Measurements from ENCODE around the gene DPYD.

The DPYD gene

DNA sequence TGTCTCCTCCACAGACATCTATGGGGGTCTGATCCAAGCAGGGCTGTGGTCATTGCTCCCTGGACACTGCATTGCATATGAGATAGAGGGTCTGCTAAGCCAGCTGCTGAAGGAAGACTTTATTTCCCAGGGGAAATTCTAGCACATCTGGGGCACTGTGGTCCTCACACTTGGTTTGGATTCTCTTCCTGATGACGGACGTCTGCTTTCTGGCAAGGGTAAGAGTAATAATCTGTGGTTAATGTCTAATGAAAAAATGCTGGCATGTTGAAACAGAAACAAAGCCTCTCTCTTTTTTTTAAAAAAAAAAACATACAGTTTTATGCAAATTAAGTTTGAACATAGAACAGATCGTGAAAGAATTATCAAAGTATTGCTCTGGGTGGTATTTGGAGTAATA lies 553.9 kb downstream of the DPYD start:
- no peak for TF ChIP-seq CTCF (IDR thresholded peaks at IDR 0.05; ENCODE audit: extremely low read depth, missing control alignments)
- no peak for DNase-seq (ENCODE audit: low spot score)

DNA sequence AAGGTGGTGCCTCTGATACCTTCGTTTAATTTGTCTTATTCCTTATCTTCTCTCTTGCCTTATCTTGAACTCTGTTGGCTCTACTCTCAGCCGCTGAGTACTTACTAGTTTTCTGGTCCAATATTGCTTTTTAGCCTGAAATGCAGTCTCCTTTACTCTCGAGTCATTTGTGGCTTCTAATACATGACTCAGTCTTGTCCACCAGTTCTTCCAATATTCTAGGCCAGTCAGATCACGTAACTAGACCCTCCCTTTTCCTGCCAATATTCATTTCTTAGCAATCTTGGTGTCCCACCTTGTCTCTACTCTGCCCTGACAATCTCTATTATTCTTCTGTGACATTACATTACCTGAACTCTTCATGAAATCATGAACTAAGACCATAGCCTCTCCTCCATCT lies 555.8 kb downstream of the DPYD start:
- DNase-seq (ENCODE audit: low spot score) = no peak

GRCh38 chr1:97364086-97364485 lies 556.7 kb downstream of the DPYD start:
- no peak for DNase-seq (ENCODE audit: low spot score)
- no peak for TF ChIP-seq CTCF (IDR thresholded peaks at IDR 0.05; ENCODE audit: extremely low read depth, missing control alignments)

More for the DNA sequence above, 555.8 kb downstream of the DPYD start:
- TF ChIP-seq CTCF (IDR thresholded peaks at IDR 0.05; ENCODE audit: extremely low read depth, missing control alignments) = no peak

GRCh38 chr1:97356309-97356708 lies 564.5 kb downstream of the DPYD start:
- no peak for TF ChIP-seq CTCF (IDR thresholded peaks at IDR 0.05; ENCODE audit: extremely low read depth, missing control alignments)
- no peak for DNase-seq (ENCODE audit: low spot score)

- DNase-seq (ENCODE audit: low spot score) = no peak
- TF ChIP-seq CTCF (IDR thresholded peaks at IDR 0.05; ENCODE audit: extremely low read depth, missing control alignments) = no peak
Measured at GRCh38 chr1:97352936-97353382, 567.9 kb downstream of the DPYD start.

DNA sequence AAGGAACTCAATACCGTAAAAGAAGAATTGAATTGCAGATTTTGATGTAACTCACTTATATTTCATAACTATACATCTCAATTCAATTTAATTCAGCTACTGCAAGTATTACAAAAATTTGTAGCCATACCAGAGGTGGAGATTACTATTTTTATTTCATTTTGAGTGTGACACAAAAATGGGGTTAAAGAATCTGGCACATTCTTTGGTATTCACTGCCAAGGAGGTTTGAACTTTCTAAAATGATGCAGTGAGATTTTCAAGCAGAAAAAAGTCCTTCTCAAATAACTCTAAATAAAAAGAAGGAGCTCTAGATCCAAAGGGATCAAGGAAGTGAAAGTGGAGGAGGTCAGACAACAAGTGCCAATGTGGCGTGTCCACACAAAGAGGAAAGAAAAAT lies 569.0 kb downstream of the DPYD start:
- no peak for DNase-seq (ENCODE audit: low spot score)

GRCh38 chr1:97350662-97351061 lies 570.2 kb downstream of the DPYD start:
- DNase-seq (ENCODE audit: low spot score) = no peak

More for the DNA sequence above, 569.0 kb downstream of the DPYD start:
- no peak for TF ChIP-seq CTCF (IDR thresholded peaks at IDR 0.05; ENCODE audit: extremely low read depth, missing control alignments)

More at GRCh38 chr1:97350662-97351061, 570.2 kb downstream of the DPYD start:
- no peak for TF ChIP-seq CTCF (IDR thresholded peaks at IDR 0.05; ENCODE audit: extremely low read depth, missing control alignments)

Measured in GM20000 (cell line).